Mesothelial cell of epicardium (in vitro differentiated cells): ENCODE results near the gene CPT1A. TPM values are rescaled to one million over a fixed set of nuclear protein-coding genes. Genes with fewer than 3 reads are reported as not detected.
A peak's percentile ranks its signal among the peaks of the same experiment; 100 is the strongest.

Experiments
- DNase-seq, 2 experiments: peaks; one replicate each; pipeline ENCODE4 v3.0.0; 2021; ENCODE audit warnings: low spot score in 2 of 2; ENCODE audit not compliant: unreplicated experiment in 2 of 2
- H3K27ac Mint-ChIP-seq: 2 replicates; pipeline ENCODE4 v1.8.0; 2021; ENCODE audit warnings: mixed read lengths
- H3K27me3 Mint-ChIP-seq: 2 replicates; pipeline ENCODE4 v1.8.0; 2021; ENCODE audit warnings: low read depth, mixed read lengths
- H3K36me3 Mint-ChIP-seq: 2 replicates; pipeline ENCODE4 v1.8.0; 2021; ENCODE audit warnings: mixed read lengths
- H3K4me1 Mint-ChIP-seq: 2 replicates; pipeline ENCODE4 v1.8.0; 2021; ENCODE audit warnings: mixed read lengths
- H3K4me3 Mint-ChIP-seq: 2 replicates; pipeline ENCODE4 v1.8.0; 2021; ENCODE audit warnings: mild to moderate bottlenecking, moderate library complexity, mixed read lengths
- H3K9me3 Mint-ChIP-seq: 2 replicates; pipeline ENCODE4 v1.8.0; 2021; ENCODE audit warnings: mixed read lengths
- CTCF ChIP-seq: fragments of 200-600 bp; sonication (generic); IDR thresholded peaks from one replicate; pipeline ENCODE4 v1.5.0; 2021; ENCODE audit warnings: antibody characterized with exemption; ENCODE audit not compliant: unreplicated experiment
- total RNA-seq: library from RNA; stranded (reverse); gene quantifications from 3 replicates; pipeline ENCODE4 v1.2.1, GENCODE V29; 2021

Gene CPT1A
- total RNA-seq, 1 donor from 2014 or later, result 2.6 TPM

- Mint-ChIP-seq H3K27ac (no peak overlapping the region), H3K9me3 (no peaks in the 10 kb centered on the region), H3K27me3 (peaks cover 75% of the 10 kb centered on the region), H3K36me3 (no peaks in the 10 kb centered on the region), H3K4me1 (peaks cover 9% of the 10 kb centered on the region), H3K4me3 (no peak overlapping the region)
- TF ChIP-seq CTCF, result no peak
- DNase-seq, result no peak
Measured at GRCh38 chr11:68848429-68848828, 6.7 kb upstream of the CPT1A start.

- H3K9me3 Mint-ChIP-seq, result no peaks in the 10 kb centered on the region
- H3K4me1 Mint-ChIP-seq, result peaks cover 14% of the 10 kb centered on the region
- no peak for TF ChIP-seq CTCF
- H3K27me3 Mint-ChIP-seq, result peaks cover 75% of the 10 kb centered on the region
- H3K36me3 Mint-ChIP-seq, result no peaks in the 10 kb centered on the region
- no peak for DNase-seq
- no peak overlapping the region for H3K4me3 Mint-ChIP-seq
- H3K27ac Mint-ChIP-seq, result no peak overlapping the region
Measured at GRCh38 chr11:68847395-68847794, 5.7 kb upstream of the CPT1A start.

GRCh38 chr11:68845351-68846002 is 3.8 kb upstream of the CPT1A start:
- H3K4me3 Mint-ChIP-seq, result no peak overlapping the region
- H3K4me1 Mint-ChIP-seq, result peaks cover 15% of the 10 kb centered on the region
- TF ChIP-seq CTCF, result no peak
- H3K9me3 Mint-ChIP-seq, result no peaks in the 10 kb centered on the region
- H3K27me3 Mint-ChIP-seq, result peaks cover 72% of the 10 kb centered on the region
- no peaks in the 10 kb centered on the region for H3K36me3 Mint-ChIP-seq
- no peak for DNase-seq
- no peak overlapping the region for H3K27ac Mint-ChIP-seq

GRCh38 chr11:68844801-68845200 is 3.1 kb upstream of the CPT1A start:
- no peak for DNase-seq
- no peak for TF ChIP-seq CTCF
- Mint-ChIP-seq H3K27me3 (peaks cover 75% of the 10 kb centered on the region), H3K4me1 (peaks cover 21% of the 10 kb centered on the region), H3K27ac (no peak overlapping the region), H3K9me3 (no peaks in the 10 kb centered on the region), H3K4me3 (no peak overlapping the region), H3K36me3 (no peaks in the 10 kb centered on the region)

- Mint-ChIP-seq H3K4me1 (peaks cover 26% of the 10 kb centered on the region), H3K27ac (no peak overlapping the region), H3K36me3 (no peaks in the 10 kb centered on the region), H3K27me3 (peaks cover 79% of the 10 kb centered on the region), H3K9me3 (no peaks in the 10 kb centered on the region), H3K4me3 (peak overlapping the region; percentile 57)
- DNase-seq, result no peak
- TF ChIP-seq CTCF, result no peak
Measured at GRCh38 chr11:68844376-68844775, 2.7 kb upstream of the CPT1A start.
